ENCODE measurements around the gene ITPR1.

Gene ITPR1

GRCh38 chr3:4884888-4885287 lies 391.7 kb downstream of the ITPR1 start:
- DNase-seq, result no peak

DNA sequence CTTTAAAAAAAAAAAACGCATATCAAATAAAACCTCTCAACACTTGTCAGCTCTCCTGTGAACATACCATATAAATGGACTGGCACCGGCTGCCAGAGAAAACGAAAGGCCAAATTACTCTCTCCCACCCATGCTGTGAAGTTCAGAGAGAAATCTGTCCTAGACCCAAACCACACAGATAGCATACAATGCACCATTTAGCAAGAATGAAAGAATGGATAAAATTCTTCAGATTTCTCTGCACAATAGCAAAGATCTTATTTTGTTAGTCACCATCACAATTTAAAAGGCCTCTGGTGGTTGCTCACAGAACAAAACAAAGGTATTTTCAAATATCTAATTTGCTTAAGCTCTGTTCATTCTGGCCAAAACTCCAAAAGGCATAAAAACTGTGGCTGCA lies 392.2 kb downstream of the ITPR1 start:
- no peak for DNase-seq

DNA sequence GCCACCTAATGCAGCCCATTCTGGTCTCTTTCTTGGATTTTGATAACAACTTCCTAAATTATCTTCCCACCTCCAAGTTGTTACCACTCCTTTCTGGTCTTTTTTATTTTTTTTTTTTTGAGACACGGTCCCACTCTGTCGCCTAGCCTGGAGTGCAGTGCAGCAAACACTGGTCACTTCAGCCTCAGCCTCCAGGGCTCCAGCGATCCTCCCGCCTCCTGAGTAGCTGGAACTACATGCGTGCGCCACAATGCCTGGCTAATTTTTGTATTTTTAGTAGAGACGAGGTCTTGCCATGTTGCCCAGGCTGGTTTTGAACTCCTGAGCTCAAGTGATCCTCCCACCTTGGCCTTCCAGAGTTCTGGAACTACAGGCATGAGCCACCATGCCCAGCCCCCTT lies 393.3 kb downstream of the ITPR1 start:
- no peak for DNase-seq

- no peak for DNase-seq
These were observed 394.0 kb downstream of the ITPR1 start for GRCh38 chr3:4887177-4887576.

GRCh38 chr3:4888913-4889846 lies 396.0 kb downstream of the ITPR1 start:
- DNase-seq, result no peak

DNA sequence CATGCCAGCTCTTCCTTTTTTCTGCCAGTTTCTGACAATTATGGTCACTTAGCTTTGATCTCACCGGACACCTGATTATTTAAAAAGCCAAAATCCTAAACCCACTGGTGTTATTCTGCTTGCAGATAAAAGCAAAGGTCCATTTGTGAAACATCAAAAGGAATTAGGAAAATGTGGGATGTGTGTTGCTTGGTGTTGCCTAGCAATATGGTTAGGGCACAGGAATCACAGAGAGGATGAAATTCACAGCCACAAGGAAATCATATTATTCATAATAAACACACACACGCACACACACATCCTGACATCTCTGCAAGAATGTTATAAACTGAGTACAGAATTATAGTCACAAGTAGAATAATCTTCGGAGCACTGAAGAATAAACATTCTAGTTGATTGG lies 396.7 kb downstream of the ITPR1 start:
- DNase-seq, result no peak

DNA sequence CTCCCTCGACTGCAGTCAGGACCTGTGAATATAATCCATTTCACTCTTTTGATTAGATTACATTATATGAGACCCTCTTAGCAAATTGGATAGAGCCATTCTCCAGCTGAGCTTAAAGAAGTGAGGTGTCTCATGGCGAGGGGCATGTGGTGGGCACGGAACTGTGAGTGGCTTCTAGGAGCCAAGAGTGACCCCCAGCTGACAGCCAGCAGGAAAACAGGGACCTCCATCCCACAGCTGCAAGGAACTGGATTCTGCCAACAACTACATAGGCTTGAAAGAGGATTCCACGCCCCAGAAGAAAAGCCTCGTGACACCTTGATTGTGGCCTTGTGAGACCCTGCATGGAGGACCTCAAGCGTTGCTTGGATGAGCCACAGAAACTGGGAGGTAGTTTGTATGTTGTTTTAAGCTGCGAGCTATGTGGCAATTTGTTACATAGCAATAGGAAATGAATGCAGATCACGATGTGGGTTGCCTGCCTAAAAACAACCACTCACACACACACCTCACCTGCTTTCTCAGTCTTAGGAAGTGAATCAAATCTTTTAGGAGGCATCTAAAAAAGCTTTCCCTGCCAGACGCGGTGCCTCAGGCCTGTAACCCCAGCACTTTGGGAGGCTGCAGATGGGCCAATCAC lies 401.9 kb downstream of the ITPR1 start:
- no peak for DNase-seq

DNA sequence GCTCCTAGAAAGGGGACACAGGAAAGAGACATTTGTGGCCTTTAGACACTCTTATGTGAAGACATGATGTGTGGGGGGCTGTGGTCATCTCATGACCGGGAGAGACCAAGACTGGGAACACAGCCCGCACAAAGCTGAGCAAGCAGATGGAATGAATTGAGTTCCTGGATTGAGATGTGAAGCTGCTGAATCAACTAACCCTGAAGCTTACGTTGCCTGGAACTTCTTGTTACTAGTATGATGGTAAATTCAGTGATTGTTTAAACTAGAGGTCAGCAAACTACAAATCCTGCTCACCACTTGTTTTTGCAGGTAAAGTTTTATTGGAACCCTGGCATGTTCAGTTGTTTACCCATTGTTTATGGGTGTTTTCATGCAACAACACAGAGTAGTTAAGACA lies 402.7 kb downstream of the ITPR1 start:
- no peak for DNase-seq
